H9 (cell line): ENCODE measurements around the gene MPP7. TPM values are rescaled to one million over a fixed set of nuclear protein-coding genes. Genes with fewer than 3 reads are reported as not detected.

Source experiments
- DNase-seq: peaks from one replicate; pipeline ENCODE4 v3.0.0-alpha.2; 2017
- H2AFZ ChIP-seq: one replicate; pipeline ENCODE4 v1.6.1; 2013; ENCODE audit warnings: mild to moderate bottlenecking, low read length, control low read depth, moderate library complexity
- H2AK5ac ChIP-seq: 2 replicates; pipeline ENCODE4 v1.6.1; 2013; ENCODE audit warnings: low read length, control low read depth, mixed read lengths; ENCODE audit not compliant: insufficient read length
- H2BK120ac ChIP-seq: one replicate; pipeline ENCODE4 v1.6.1; 2013; ENCODE audit warnings: low read depth, mild to moderate bottlenecking, low read length, control low read depth, inconsistent platforms; ENCODE audit not compliant: poor library complexity, severe bottlenecking
- H2BK12ac ChIP-seq: 2 replicates; pipeline ENCODE4 v1.6.1; 2013; ENCODE audit warnings: low read length, control low read depth, mixed read lengths, low read depth; ENCODE audit not compliant: insufficient read length
- H2BK15ac ChIP-seq: 2 replicates; pipeline ENCODE4 v1.6.1; 2013; ENCODE audit warnings: low read depth, low read length, control low read depth
- H2BK20ac ChIP-seq: one replicate; pipeline ENCODE4 v1.6.1; 2013; ENCODE audit warnings: low read depth, mild to moderate bottlenecking, low read length, control low read depth, inconsistent platforms; ENCODE audit not compliant: poor library complexity, severe bottlenecking
- H2BK5ac ChIP-seq: 2 replicates; pipeline ENCODE4 v1.6.1; 2013; ENCODE audit warnings: low read length, control low read depth, mixed read lengths; ENCODE audit not compliant: insufficient read length
- H3K14ac ChIP-seq: 2 replicates; pipeline ENCODE4 v1.6.1; 2013; ENCODE audit warnings: low read length, control low read depth; ENCODE audit not compliant: insufficient read depth
- H3K18ac ChIP-seq: 2 replicates; pipeline ENCODE4 v1.6.1; 2013; ENCODE audit warnings: low read depth, mild to moderate bottlenecking, mixed read lengths, low read length, control low read depth; ENCODE audit not compliant: insufficient read length
- H3K23ac ChIP-seq: 2 replicates; pipeline ENCODE4 v1.6.1; 2013; ENCODE audit warnings: low read length, control low read depth, mixed read lengths, low read depth; ENCODE audit not compliant: insufficient read length
- H3K23me2 ChIP-seq: 2 replicates; pipeline ENCODE4 v1.6.1; 2013; ENCODE audit warnings: low read depth, mild to moderate bottlenecking, mixed read lengths, low read length, control low read depth; ENCODE audit not compliant: insufficient read length, poor library complexity, severe bottlenecking
- H3K27ac ChIP-seq: 2 replicates; pipeline ENCODE4 v1.5.1; 2013; ENCODE audit warnings: low read length, control low read depth, mixed read lengths, low read depth; ENCODE audit not compliant: insufficient read length
- H3K27me3 ChIP-seq: 2 replicates; pipeline ENCODE4 v1.6.1; 2013; ENCODE audit warnings: low read length, control low read depth, inconsistent platforms; ENCODE audit not compliant: insufficient read depth
- H3K4ac ChIP-seq: 2 replicates; pipeline ENCODE4 v1.6.1; 2013; ENCODE audit warnings: low read depth, mild to moderate bottlenecking, control low read depth, inconsistent platforms, low read length, moderate library complexity
- H3K4me1 ChIP-seq: 2 replicates; pipeline ENCODE4 v1.6.1; 2013; ENCODE audit warnings: low read length, control low read depth, inconsistent platforms; ENCODE audit not compliant: insufficient read depth
- H3K4me2 ChIP-seq: 2 replicates; pipeline ENCODE4 v1.6.1; 2013; ENCODE audit warnings: low read length, control low read depth, mixed read lengths; ENCODE audit not compliant: insufficient read length, insufficient read depth
- H3K56ac ChIP-seq: 2 replicates; pipeline ENCODE4 v1.6.1; 2013; ENCODE audit warnings: low read depth, mild to moderate bottlenecking, mixed read lengths, low read length, control low read depth; ENCODE audit not compliant: insufficient read length
- H3K79me1 ChIP-seq: 2 replicates; pipeline ENCODE4 v1.6.1; 2013; ENCODE audit warnings: low read depth, mild to moderate bottlenecking, moderate library complexity, low read length, control low read depth, inconsistent platforms; ENCODE audit not compliant: insufficient read depth, poor library complexity, severe bottlenecking
- H3K79me2 ChIP-seq: 2 replicates; pipeline ENCODE4 v1.6.1; 2013; ENCODE audit warnings: low read length, control low read depth, inconsistent platforms; ENCODE audit not compliant: insufficient read depth
- H3K9ac ChIP-seq: 2 replicates; pipeline ENCODE4 v1.6.1; 2013; ENCODE audit warnings: low read length, control low read depth, mixed read lengths; ENCODE audit not compliant: insufficient read length; ENCODE audit errors: extremely low read depth
- H3K9me3 ChIP-seq: one replicate; pipeline ENCODE4 v1.6.1; 2013; ENCODE audit warnings: low read depth, low read length, inconsistent platforms; ENCODE audit not compliant: control insufficient read depth
- H3T11ph ChIP-seq: one replicate; pipeline ENCODE4 v1.6.1; 2013; ENCODE audit warnings: mild to moderate bottlenecking, low read length, control low read depth, inconsistent platforms
- H4K20me1 ChIP-seq: one replicate; pipeline ENCODE4 v1.6.1; 2013; ENCODE audit not compliant: control insufficient read depth, insufficient read length, insufficient read depth
- H4K5ac ChIP-seq: 2 replicates; pipeline ENCODE4 v1.6.1; 2013; ENCODE audit warnings: low read depth, mild to moderate bottlenecking, mixed read lengths, low read length, control low read depth; ENCODE audit not compliant: insufficient read length
- H4K8ac ChIP-seq: replicated peaks from 2 replicates; pipeline ENCODE4 v1.6.1; 2013; ENCODE audit warnings: low read length, control low read depth, mixed read lengths, low read depth; ENCODE audit not compliant: insufficient read length
- H4K91ac ChIP-seq: 2 replicates; pipeline ENCODE4 v1.6.1; 2013; ENCODE audit warnings: low read depth, mild to moderate bottlenecking, moderate library complexity, mixed read lengths, low read length, control low read depth; ENCODE audit not compliant: insufficient read length
- H3K27ac Mint-ChIP-seq, 3 experiments: 2 replicates in 2 of 3; 3 replicates in 1 of 3; pipeline ENCODE4 v1.8.0; 2020 to 2021; ENCODE audit warnings: mixed read lengths in 3 of 3, mild to moderate bottlenecking in 1 of 3, moderate library complexity in 1 of 3
- H3K27me3 Mint-ChIP-seq: 2 replicates; pipeline ENCODE4 v1.8.0; 2021; ENCODE audit warnings: low read depth, mild to moderate bottlenecking, moderate library complexity, mixed read lengths
- H3K36me3 Mint-ChIP-seq, 3 experiments: 2 replicates in 2 of 3; 3 replicates in 1 of 3; pipeline ENCODE4 v1.8.0; 2020 to 2021; ENCODE audit warnings: low read depth in 3 of 3, mixed read lengths in 3 of 3; ENCODE audit not compliant: insufficient read depth in 1 of 3
- H3K4me1 Mint-ChIP-seq, 2 experiments: 2 replicates each; pipeline ENCODE4 v1.8.0; 2020; ENCODE audit warnings: mixed read lengths in 2 of 2
- H3K4me3 Mint-ChIP-seq, 2 experiments: 2 replicates in 1 of 2; 3 replicates in 1 of 2; pipeline ENCODE4 v1.8.0; 2020 to 2021; ENCODE audit warnings: mild to moderate bottlenecking in 2 of 2, mixed read lengths in 2 of 2, moderate library complexity in 1 of 2
- H3K9me3 Mint-ChIP-seq, 2 experiments: 2 replicates in 1 of 2; 3 replicates in 1 of 2; pipeline ENCODE4 v1.8.0; 2020; ENCODE audit warnings: mild to moderate bottlenecking in 2 of 2, mixed read lengths in 2 of 2, moderate library complexity in 1 of 2
- WGBS: extraction: QIAGEN DNeasy Blood & Tissue Kit; methylation state at CpG from one replicate; pipeline ENCODE4 v1.1.7; 2013; ENCODE audit warnings: missing lambda C conversion rate, low lambda C conversion rate, mixed read lengths; ENCODE audit not compliant: insufficient read length; ENCODE audit errors: extremely low coverage; 5-methylcytosine and 5-hydroxymethylcytosine counted together
- total RNA-seq: library from RNA; stranded (reverse); gene quantifications from 2 replicates; pipeline ENCODE4 v1.2.1, GENCODE V29; 2021
- TF ChIP-seq, protein P1 (sequence below): fragments of 200-600 bp; sonication (generic); conservative IDR thresholded peaks from 3 replicates; pipeline ENCODE4 v1.8.0; 2021; ENCODE audit warnings: antibody characterized with exemption, mild to moderate bottlenecking

Gene MPP7
- total RNA-seq, 1 experiment from 2014 or later: 6.9 TPM

DNA sequence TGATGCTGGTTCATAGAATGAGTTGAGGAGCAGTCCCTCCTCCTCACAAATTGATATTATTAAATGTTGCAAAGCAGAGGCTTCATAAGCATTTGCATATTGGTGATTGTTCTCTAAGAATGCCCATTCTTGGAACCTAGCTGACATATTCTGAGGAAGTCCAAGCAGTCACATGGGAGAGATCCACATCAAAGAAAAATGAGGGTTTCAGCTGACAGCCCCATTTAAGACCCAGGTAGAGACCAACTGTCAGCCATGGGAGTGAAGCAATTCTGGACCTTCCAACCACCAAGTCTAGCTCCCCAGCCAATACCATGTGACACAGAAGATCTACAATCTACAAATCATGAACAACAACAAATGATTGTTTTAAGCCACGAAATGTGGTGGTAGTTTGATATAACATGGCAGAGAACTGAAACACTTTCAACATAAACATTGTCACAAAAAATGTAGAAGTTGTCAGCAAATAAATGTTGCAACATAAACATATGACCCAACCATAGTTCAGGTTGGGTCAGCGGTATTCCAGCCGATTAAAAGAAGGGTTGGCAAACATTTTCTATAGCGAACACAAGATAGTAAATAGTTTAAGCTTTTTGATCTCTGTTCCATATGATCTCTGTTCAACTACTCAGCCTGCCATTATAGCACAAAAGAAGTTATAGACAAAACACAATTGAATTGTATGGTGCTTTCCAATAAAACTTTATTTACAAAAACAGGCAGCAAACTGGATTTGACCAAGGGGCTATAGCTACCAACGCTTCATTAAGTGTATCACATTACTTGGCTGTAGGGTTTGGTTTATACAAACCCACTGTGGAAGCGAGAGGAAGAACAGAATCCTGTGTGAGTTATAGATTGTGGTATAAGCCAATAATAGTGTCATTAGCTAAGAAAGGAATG, 41.4 kb upstream of the MPP7 start:
- H2AK5ac ChIP-seq: no peak overlapping the region
- no peak overlapping the region for H2BK15ac ChIP-seq
- H3K27ac ChIP-seq: no peak overlapping the region
- H2BK120ac ChIP-seq: no peak overlapping the region
- H3K27me3 Mint-ChIP-seq: peaks cover 2% of the 10 kb centered on the region
- H3K23me2 ChIP-seq: no peaks in the 10 kb centered on the region
- H3K9me3 Mint-ChIP-seq: peaks cover 10 to 15% of the 10 kb centered on the region in 2 experiments
- H3K18ac ChIP-seq: no peak overlapping the region
- no peaks in the 10 kb centered on the region for H3K4me1 ChIP-seq
- H3K27me3 ChIP-seq: no peaks in the 10 kb centered on the region
- no peak overlapping the region for H3K23ac ChIP-seq
- H3K9me3 ChIP-seq: no peaks in the 10 kb centered on the region
- H3K14ac ChIP-seq: no peak overlapping the region
- H3K4me1 Mint-ChIP-seq: peaks cover 3% of the 10 kb centered on the region in 2 experiments; a peak in 1 of 4 replicates
- no peak overlapping the region for H3K27ac Mint-ChIP-seq
- no peak overlapping the region for H2AFZ ChIP-seq
- H3T11ph ChIP-seq: no peak overlapping the region
- no peaks in the 10 kb centered on the region for H3K79me2 ChIP-seq
- no peak overlapping the region for H2BK20ac ChIP-seq
- H4K91ac ChIP-seq: no peak overlapping the region
- H3K4me3 Mint-ChIP-seq: no peak overlapping the region
- peaks cover 0 to 17% (median 5%) of the 10 kb centered on the region in 3 experiments; a peak in 3 of 7 replicates for H3K36me3 Mint-ChIP-seq
- no peaks in the 10 kb centered on the region for H4K20me1 ChIP-seq
- H4K8ac ChIP-seq: no peak overlapping the region
- H3K56ac ChIP-seq: no peak overlapping the region
- no peak overlapping the region for H3K4ac ChIP-seq
- WGBS: no CpG with 5 or more reads among the region's 6 CpGs
- H4K5ac ChIP-seq: no peak overlapping the region
- TF ChIP-seq, protein P1, sequence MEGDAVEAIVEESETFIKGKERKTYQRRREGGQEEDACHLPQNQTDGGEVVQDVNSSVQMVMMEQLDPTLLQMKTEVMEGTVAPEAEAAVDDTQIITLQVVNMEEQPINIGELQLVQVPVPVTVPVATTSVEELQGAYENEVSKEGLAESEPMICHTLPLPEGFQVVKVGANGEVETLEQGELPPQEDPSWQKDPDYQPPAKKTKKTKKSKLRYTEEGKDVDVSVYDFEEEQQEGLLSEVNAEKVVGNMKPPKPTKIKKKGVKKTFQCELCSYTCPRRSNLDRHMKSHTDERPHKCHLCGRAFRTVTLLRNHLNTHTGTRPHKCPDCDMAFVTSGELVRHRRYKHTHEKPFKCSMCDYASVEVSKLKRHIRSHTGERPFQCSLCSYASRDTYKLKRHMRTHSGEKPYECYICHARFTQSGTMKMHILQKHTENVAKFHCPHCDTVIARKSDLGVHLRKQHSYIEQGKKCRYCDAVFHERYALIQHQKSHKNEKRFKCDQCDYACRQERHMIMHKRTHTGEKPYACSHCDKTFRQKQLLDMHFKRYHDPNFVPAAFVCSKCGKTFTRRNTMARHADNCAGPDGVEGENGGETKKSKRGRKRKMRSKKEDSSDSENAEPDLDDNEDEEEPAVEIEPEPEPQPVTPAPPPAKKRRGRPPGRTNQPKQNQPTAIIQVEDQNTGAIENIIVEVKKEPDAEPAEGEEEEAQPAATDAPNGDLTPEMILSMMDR: no peak
- H3K9ac ChIP-seq: no peak overlapping the region
- no peak overlapping the region for H3K4me2 ChIP-seq
- no peak overlapping the region for H2BK5ac ChIP-seq
- H3K79me1 ChIP-seq: no peaks in the 10 kb centered on the region
- no peak for DNase-seq
- no peak overlapping the region for H2BK12ac ChIP-seq
